NCI-H2081 treated with DMSO at 0.1 percent for 48 hours (cell line): Measurements from ENCODE around the gene JARID2.
"Not testable (repeated sequence)": the region's sequence is repeated elsewhere in the genome, so short reads cannot be mapped to it uniquely, and the experiment has no call there.

Experiments
- DNase-seq: peaks from one replicate; lab custom pipeline; 2025; lab: John Stamatoyannopoulos, UW

Gene JARID2

GRCh38 chr6:15265787-15266186, 19.9 kb downstream of the JARID2 start:
- DNase-seq: no peak

DNA sequence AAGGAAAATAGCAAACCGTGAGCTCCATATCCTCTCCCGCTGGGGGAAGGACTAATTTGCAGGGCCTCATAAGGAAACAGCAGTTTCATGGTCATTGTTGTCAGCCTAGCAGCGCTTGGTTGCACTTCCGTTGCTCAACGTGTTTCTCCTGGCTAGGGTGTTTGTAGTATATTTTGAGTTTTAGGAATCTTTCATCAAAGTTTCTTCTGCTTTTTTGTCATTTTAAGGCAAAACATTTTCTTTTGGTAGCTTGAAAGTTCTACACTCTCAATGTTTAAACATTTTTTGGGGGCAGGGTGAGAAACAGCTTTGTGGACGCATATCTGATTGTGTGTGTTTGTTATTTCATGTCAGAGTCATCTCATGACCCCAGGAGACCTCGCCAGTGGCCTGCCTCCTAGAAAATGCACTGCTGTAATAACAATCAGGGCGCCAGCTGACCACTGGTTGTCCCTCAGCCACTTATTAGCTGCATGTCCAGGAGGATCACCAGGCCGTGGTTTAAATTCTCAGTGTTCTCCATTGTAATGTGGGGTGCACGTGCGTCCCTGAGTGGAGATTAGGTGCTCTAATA, 20.6 kb downstream of the JARID2 start:
- DNase-seq: no peak

- DNase-seq: no peak
Observed at GRCh38 chr6:15267221-15267620, 21.4 kb downstream of the JARID2 start.

DNA sequence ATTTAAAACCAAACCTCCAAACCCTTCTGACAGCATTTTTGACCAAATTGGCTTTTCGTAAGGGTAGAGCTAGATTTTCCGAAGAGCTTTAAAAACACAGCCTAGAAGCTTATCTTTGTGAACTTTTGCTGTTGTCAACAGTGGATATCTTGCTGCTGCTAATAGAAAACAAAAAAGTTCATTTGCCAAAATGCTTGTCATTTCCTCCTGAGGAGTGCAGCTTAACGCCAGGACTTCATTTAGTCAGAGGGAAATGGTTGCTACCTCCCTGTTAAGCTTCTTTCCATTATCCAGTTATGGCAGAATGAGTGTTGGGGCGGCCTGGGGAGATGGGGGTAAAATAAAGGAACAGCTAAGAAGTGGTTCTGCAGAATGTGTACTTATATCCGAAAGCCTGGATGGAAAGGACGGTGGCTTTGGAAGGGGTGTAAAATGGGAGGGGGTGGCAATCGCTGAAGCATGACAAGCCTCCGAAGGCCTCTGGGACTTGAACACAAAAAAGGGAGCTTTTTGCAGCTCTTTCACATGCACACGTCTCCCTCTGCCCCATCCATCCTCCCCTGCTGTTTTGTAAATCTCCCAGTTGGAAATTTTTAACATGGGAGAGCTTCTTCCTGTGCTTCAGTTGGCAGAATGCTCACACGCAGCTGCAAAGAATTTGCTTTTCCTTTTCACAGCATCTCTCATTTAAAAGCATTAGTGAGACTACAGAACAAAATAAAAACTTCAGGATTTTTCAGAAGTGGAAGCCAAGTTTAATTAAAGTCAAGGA, 22.5 kb downstream of the JARID2 start:
- DNase-seq: no peak

DNA sequence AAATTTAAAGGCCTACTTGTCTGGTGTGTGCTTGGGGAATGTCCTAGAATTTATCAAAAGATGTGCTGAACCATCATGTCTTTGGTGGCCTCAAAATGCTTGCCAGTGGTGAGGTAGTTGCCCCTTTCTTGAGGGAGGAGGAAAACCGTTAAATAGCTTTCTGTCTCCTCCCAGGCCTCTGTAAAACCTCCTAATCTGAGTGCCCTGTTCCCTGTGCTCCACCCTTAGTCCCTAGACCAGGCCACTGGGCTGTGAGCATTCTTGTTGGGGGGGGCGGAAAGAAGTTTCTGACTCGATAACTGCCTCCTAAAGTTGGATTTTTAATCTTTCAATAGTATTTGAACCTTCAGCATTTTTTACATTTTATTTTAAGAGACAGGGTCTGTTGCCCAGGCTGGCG, 23.1 kb downstream of the JARID2 start:
- DNase-seq: no peak

- no peak for DNase-seq
Observed at GRCh38 chr6:15269619-15270018, 23.8 kb downstream of the JARID2 start.

DNA sequence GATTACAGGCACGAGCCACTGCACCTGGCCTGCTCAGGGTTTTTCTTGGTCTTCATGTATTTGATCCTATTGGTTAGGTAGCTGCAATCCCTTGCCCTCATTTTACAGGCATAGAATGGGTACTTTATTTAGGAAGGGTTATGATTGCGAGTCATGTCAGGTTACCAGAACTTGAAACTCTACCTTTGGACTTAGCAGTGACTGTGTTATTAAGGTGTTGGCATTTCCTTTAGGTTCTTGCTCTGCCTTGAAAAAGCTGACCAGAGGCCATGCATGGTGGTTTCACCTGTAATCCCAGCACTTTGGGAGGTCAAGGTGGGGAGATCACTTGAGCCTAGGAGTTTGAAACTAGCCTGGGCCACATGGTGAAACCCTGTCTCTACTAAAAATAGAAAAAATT, 24.5 kb downstream of the JARID2 start:
- DNase-seq: no peak

DNA sequence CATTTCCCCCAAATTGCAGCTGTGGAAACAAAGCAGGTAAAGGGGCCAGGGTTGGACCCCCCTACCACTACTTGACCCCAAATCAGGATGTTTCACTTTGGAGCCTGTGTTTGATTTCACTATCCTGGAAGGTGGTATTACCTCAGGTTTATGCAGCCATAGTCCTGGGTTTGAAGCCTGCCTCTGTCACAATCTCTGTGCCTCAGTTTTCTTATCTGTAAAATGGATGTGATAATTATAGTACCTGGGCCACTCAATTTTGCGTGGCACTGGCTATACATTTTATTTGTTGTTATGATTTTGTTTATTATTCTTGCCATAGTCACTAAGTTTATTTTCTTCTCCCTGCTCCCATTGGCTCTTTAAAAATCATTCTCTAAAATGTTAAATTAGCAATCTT, 26.7 kb downstream of the JARID2 start:
- no peak for DNase-seq

DNA sequence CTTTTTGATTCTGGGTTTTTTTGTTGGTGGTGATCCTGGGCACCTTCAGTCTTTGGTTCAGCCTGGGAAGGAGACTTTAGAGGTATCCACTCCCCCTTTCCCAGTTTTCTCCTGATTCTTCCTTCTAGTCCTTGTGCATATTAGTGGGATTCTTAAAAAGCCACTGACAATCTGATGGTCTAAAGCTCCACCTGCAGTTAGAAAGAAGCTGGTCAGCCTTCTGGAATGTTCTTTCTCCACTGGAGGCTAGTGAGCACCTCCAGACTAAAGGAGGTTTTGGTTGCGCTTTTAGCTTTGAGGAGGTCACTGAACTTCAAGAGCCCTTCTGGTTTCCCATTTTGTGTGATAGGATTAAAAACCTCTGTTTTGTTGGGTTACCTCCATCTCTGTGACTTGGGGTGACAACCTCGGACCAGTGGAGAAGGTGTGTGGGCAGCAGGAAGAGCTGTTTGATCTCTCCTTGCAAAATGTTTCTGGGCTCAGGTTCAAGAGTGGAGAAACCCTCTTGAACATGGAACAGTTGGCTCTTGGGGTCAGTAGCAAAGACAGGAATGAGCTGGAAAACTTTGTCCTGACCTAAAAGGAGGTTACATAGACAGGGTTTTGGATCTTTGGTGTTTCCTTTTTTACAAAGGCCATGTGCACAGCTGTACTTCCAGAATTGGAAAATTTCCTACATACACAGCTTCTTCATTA, 29.0 kb downstream of the JARID2 start:
- no peak for DNase-seq

GRCh38 chr6:15276036-15276985, 30.4 kb downstream of the JARID2 start:
- no peak for DNase-seq

GRCh38 chr6:15279047-15279661, 33.3 kb downstream of the JARID2 start:
- DNase-seq: no peak

- no peak for DNase-seq
Observed at GRCh38 chr6:15280028-15280427, 34.2 kb downstream of the JARID2 start.

DNA sequence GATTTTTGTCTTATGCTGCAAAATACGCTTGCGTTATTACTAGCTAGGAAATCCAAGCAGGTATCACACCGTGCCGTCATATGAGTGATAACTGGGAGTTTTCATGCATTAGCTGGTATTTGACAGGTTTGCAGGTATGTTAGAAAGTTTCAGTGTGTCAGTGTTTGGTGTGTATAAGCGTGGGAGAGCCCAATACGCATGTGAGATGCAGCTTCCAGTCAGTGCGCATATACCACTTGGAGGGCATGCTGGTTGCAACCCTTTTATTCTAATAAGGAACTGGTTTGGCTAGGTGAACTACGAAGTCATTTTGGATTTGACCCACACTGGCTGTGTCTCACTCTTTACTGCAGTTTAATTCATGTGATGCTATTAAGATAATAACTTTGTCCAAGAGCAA, 35.1 kb downstream of the JARID2 start:
- no peak for DNase-seq

- no peak for DNase-seq
Observed at GRCh38 chr6:15282334-15282733, 36.5 kb downstream of the JARID2 start.

- no peak for DNase-seq
Observed at GRCh38 chr6:15283986-15284361, 38.1 kb downstream of the JARID2 start.

DNA sequence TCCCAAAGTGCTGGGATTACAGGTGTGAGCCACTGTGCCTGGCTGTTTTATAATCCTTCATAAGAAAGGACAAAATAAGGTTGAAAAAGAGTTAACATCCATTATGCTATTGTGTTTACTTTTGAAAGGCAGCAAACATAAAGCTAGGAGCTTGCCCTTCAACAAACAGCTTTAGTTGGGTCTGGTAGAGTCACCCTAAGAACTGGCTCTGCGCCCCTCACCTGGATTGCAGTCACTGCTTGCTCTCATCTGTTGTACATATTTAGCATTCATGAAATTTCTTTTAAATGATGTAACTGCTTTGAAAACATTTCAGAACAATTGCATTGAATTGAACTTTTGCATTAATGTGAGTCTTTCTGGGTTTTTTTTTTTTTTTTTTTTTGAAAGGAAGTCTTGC, 38.9 kb downstream of the JARID2 start:
- no peak for DNase-seq

DNA sequence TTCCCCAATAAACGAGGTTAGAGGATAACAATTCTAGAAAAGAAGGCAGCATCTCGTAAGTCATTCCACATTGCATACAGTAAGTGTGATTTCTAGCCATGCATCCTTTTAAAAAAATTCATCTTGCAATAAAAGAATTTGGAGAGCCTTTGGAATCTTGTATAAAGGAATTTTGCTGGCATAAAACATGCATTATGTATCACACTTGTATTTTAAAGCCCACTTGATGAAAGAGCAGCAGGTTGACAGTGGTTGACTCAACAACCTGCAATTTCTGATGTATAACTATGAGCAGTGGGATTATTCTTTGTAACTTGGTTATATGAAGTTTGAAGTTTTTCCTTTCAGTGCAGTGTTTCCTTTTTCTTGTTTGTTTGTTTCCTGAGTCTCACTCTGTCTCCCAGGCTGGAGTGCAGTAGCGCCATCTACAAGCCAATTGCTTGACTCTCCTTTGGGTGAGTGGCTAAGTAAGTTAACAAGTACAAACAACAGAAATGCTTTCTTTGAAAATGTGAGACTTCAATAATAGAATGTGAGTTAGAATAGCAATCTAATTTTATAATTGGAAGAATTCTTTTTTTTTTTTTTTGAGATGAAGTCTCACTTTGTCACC, 39.9 kb downstream of the JARID2 start:
- no peak for DNase-seq

- no peak for DNase-seq
Observed at GRCh38 chr6:15287670-15288375, 42.0 kb downstream of the JARID2 start.

- DNase-seq: no peak
Observed at GRCh38 chr6:15288856-15289255, 43.0 kb downstream of the JARID2 start.

DNA sequence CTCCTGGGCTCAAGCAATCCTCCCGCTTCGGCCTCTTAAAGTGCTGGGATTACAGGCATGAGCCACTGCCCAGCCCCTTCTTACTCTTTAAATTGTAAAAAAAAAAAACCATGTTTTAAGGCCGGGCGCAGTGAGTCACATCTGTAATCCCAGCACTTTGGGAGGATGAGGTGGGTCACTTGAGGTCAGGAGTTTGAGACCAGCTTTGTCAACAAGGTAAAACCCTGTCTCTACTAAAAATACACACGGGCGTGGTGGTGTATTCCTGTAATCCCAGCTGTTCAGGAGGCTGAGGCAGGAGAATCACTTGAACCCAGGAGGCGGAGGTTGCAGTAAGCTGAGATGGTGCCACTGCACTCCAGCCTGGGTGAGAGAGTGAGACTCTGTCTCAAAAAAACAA, 43.6 kb downstream of the JARID2 start:
- DNase-seq: not testable (repeated sequence)
